Measurements from ENCODE around the gene ACTN1.

- TF ChIP-seq CTCF (IDR thresholded peaks at IDR 0.05) (no peak), POLR2A (IDR thresholded peaks at IDR 0.05) (peak in 2 of 4 donors; percentile 13 to 34)
Measured at GRCh38 chr14:68978172-68978911, 760 bp downstream of the ACTN1 start.

Measured in esophagus squamous epithelium (tissue), 4 donors.